ENCODE measurements around the gene ZNF664.

DNA sequence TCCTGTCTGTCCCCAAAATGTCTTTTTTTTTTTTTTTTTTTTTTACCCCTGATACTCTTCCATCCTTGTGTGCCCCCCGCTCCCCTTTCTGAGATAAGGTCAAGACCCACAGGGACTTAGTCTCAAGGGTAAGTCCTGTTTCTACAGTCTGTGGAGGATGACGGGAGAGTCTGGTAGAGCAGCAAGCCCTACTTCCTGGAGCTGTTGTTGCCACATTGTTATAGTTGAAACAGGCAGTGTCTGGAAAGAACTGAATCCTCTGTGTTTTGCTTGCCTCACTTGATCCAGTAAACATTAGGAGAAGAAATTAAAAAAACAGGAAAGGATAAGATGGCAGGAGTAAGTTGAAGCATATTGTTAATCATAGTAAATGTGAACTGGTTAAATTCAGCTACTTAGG lies 45.5 kb downstream of the ZNF664 start:
- TF ChIP-seq CTCF (IDR thresholded peaks at IDR 0.05; ENCODE audit: low read depth, low read length, poor library complexity, severe bottlenecking), result no peak
- TF ChIP-seq EZH2phosphoT487 (IDR thresholded peaks at IDR 0.05; ENCODE audit: borderline replicate concordance, low read length), result no peak

Measured in DOHH2 (cell line).